CD4-positive, alpha-beta T cell treated with Interleukin-6 at 100 ng/mL for 8 hours (primary cell): ENCODE measurements around the gene JUP.

Experiments used
- DNase-seq: peaks from one replicate; pipeline ENCODE4 v3.0.0-alpha.2; 2020; ENCODE audit warnings: mixed read lengths, low spot score

JUP gene

GRCh38 chr17:41723801-41724475 is 62.6 kb downstream of the JUP start:
- no peak for DNase-seq

- no peak for DNase-seq
Measured at GRCh38 chr17:41722231-41722630, 64.3 kb downstream of the JUP start.

GRCh38 chr17:41718287-41718645 is 68.2 kb downstream of the JUP start:
- DNase-seq, result no peak

- DNase-seq, result peak; percentile 17
Measured at GRCh38 chr17:41717408-41718286, 68.9 kb downstream of the JUP start.

GRCh38 chr17:41711669-41712400 is 74.7 kb downstream of the JUP start, which contains the start of gene GAST:
Gene GAST (plus strand): TSS chr17:41712331. CDS start chr17:41715437, 3,106 bp downstream.
- DNase-seq, result no peak

GRCh38 chr17:41710472-41711090 is 75.9 kb downstream of the JUP start:
- no peak for DNase-seq

- no peak for DNase-seq
Measured at GRCh38 chr17:41707803-41708669, 78.5 kb downstream of the JUP start.

GRCh38 chr17:41705271-41705991 is 81.1 kb downstream of the JUP start:
- DNase-seq, result no peak
